HG03175 (cell line): Measurements from ENCODE around the gene RIMS1.

Experiments used
- ATAC-seq: cut with Tn5 transposase; IDR thresholded peaks from one replicate; pipeline ENCODE4 v1.9.1; 2021; ENCODE audit warnings: mild to moderate bottlenecking, moderate library complexity; ENCODE audit not compliant: unreplicated experiment

Gene RIMS1

GRCh38 chr6:72218125-72218524 is 331.8 kb downstream of the RIMS1 start:
- ATAC-seq: peak; percentile 86

- ATAC-seq: no peak
These were observed 333.2 kb downstream of the RIMS1 start for GRCh38 chr6:72219536-72219935.

- ATAC-seq: no peak
These were observed 351.7 kb downstream of the RIMS1 start for GRCh38 chr6:72238021-72238420.

- ATAC-seq: no peak
These were observed 352.6 kb downstream of the RIMS1 start for GRCh38 chr6:72238900-72239299.

- no peak for ATAC-seq
These were observed 359.2 kb downstream of the RIMS1 start for GRCh38 chr6:72245565-72245964.

- no peak for ATAC-seq
These were observed 360.6 kb downstream of the RIMS1 start for GRCh38 chr6:72246926-72247325.

- no peak for ATAC-seq
These were observed 362.3 kb downstream of the RIMS1 start for GRCh38 chr6:72248621-72249020.

GRCh38 chr6:72250664-72251063 is 364.3 kb downstream of the RIMS1 start:
- no peak for ATAC-seq

- no peak for ATAC-seq
These were observed 374.1 kb downstream of the RIMS1 start for GRCh38 chr6:72260489-72260888.

- ATAC-seq: no peak
These were observed 375.2 kb downstream of the RIMS1 start for GRCh38 chr6:72261554-72261953.

- ATAC-seq: no peak
These were observed 375.9 kb downstream of the RIMS1 start for GRCh38 chr6:72262254-72262653.

GRCh38 chr6:72267470-72267869 is 381.1 kb downstream of the RIMS1 start:
- no peak for ATAC-seq

GRCh38 chr6:72271531-72271930 is 385.2 kb downstream of the RIMS1 start:
- ATAC-seq: no peak

GRCh38 chr6:72272958-72273357 is 386.6 kb downstream of the RIMS1 start:
- no peak for ATAC-seq

- ATAC-seq: no peak
These were observed 389.5 kb downstream of the RIMS1 start for GRCh38 chr6:72275888-72276287.

- no peak for ATAC-seq
These were observed 395.9 kb downstream of the RIMS1 start for GRCh38 chr6:72282201-72282600.

GRCh38 chr6:72283571-72283970 is 397.2 kb downstream of the RIMS1 start:
- no peak for ATAC-seq

- no peak for ATAC-seq
These were observed 400.6 kb downstream of the RIMS1 start for GRCh38 chr6:72286911-72287311.

- ATAC-seq: no peak
These were observed 401.5 kb downstream of the RIMS1 start for GRCh38 chr6:72287801-72288200.

- no peak for ATAC-seq
These were observed 402.2 kb downstream of the RIMS1 start for GRCh38 chr6:72288592-72288991.

- ATAC-seq: no peak
These were observed 404.3 kb downstream of the RIMS1 start for GRCh38 chr6:72290620-72291019.

GRCh38 chr6:72296375-72296774 is 410.0 kb downstream of the RIMS1 start:
- no peak for ATAC-seq

- ATAC-seq: no peak
These were observed 419.6 kb downstream of the RIMS1 start for GRCh38 chr6:72305971-72306370.
